PC-3 (cell line): ENCODE data around the gene LRRTM4. TPM values are rescaled to one million over a fixed set of nuclear protein-coding genes. Genes with fewer than 3 reads are reported as not detected.

Source experiments
- ATAC-seq: fragments of 200-7000 bp; cut with Tn5 transposase; 2 replicates; pipeline ENCODE4 v1.9.1; 2020; ENCODE audit warnings: mild to moderate bottlenecking, moderate library complexity
- BruUV-seq: library from RNA; stranded (reverse); fragments of 400-500 nt; replicated peaks from 2 replicates; lab custom pipeline; 2021; lab: Mats Ljungman, UMichigan
- CTCF ChIA-PET: fragments of 300-600 bp; sonication (Branson Sonifier 250); formaldehyde crosslinking; loops from one replicate; lab custom pipeline; 2022; ENCODE audit warnings: antibody characterized with exemption; lab: Charles Lee
- POLR2A ChIA-PET: fragments of 300-600 bp; sonication (Branson Sonifier 250); formaldehyde crosslinking; loops from one replicate; lab custom pipeline; 2022; ENCODE audit warnings: antibody characterized with exemption; ENCODE audit not compliant: unreplicated experiment; lab: Charles Lee
- DNase-seq: peaks from one replicate; pipeline ENCODE4 v3.0.0-alpha.2; 2015
- H2AFZ ChIP-seq: fragments of 300-600 bp; sonication (generic); 2 replicates; pipeline ENCODE4 v1.6.0; 2016; ENCODE audit warnings: antibody characterized with exemption, low read length
- H3F3A ChIP-seq: fragments of 300-600 bp; sonication (generic); one replicate; pipeline ENCODE4 v1.6.0; 2017; ENCODE audit warnings: antibody characterized with exemption, low read length, control low read depth, mild to moderate bottlenecking; ENCODE audit not compliant: unreplicated experiment
- H3K27ac ChIP-seq: fragments of 300-600 bp; sonication (generic); 2 replicates; pipeline ENCODE4 v1.5.1; 2016; ENCODE audit warnings: mild to moderate bottlenecking, low read length
- H3K27me3 ChIP-seq: fragments of 300-600 bp; sonication (generic); 2 replicates; pipeline ENCODE4 v1.6.1; 2016; ENCODE audit warnings: low read length, mixed read lengths
- H3K36me3 ChIP-seq: fragments of 300-600 bp; sonication (generic); 2 replicates; pipeline ENCODE4 v1.6.1; 2016; ENCODE audit warnings: low read depth, mixed run types, low read length, mixed read lengths
- H3K4me1 ChIP-seq: fragments of 300-600 bp; sonication (generic); 2 replicates; pipeline ENCODE4 v1.5.1; 2016; ENCODE audit warnings: low read length; ENCODE audit not compliant: insufficient read depth
- H3K4me2 ChIP-seq: fragments of 300-600 bp; sonication (generic); 2 replicates; pipeline ENCODE4 v1.6.0; 2016; ENCODE audit warnings: low read length
- H3K4me3 ChIP-seq: fragments of 300-600 bp; sonication (generic); 2 replicates; pipeline ENCODE4 v1.5.1; 2016; ENCODE audit warnings: mild to moderate bottlenecking, low read length, mixed read lengths
- H3K79me2 ChIP-seq: fragments of 300-600 bp; sonication (generic); 2 replicates; pipeline ENCODE4 v1.6.1; 2017; ENCODE audit warnings: low read length, mixed read lengths
- H3K9ac ChIP-seq: fragments of 300-600 bp; sonication (generic); 2 replicates; pipeline ENCODE4 v1.6.0; 2016; ENCODE audit warnings: mild to moderate bottlenecking, low read length
- H3K9me2 ChIP-seq: fragments of 300-600 bp; sonication (generic); replicated peaks from 2 replicates; pipeline ENCODE4 v1.6.1; 2016; ENCODE audit warnings: mixed run types, low read length, mixed read lengths
- H3K9me3 ChIP-seq: fragments of 300-600 bp; sonication (generic); 2 replicates; pipeline ENCODE4 v1.6.1; 2016; ENCODE audit warnings: low read length, mixed read lengths
- H4K20me1 ChIP-seq: fragments of 300-600 bp; sonication (generic); 2 replicates; pipeline ENCODE4 v1.6.1; 2016; ENCODE audit warnings: low read length, mixed read lengths
- EZH2 ChIP-seq: fragments of 300-600 bp; sonication (generic); IDR thresholded peaks from one replicate; pipeline ENCODE4 v1.6.1; 2017; ENCODE audit warnings: antibody characterized with exemption, mild to moderate bottlenecking, low read length; ENCODE audit not compliant: unreplicated experiment
- EZH2phosphoT487 ChIP-seq: fragments of 300-600 bp; sonication (generic); IDR thresholded peaks from 2 replicates; pipeline ENCODE4 v1.6.1; 2018; ENCODE audit warnings: mild to moderate bottlenecking, antibody characterized with exemption, low read length, borderline replicate concordance
- intact Hi-C: fragments of 100-400 bp; cut with micrococcal nuclease; formaldehyde crosslinking; loops from 2 replicates; pipeline ENCODE4 v1.9.0; 2023
- total RNA-seq: library from RNA; depleted of rRNA; stranded (reverse); fragments of >200 nt; gene quantifications from 2 replicates; pipeline ENCODE4 v1.2.3, GENCODE V29; 2014
- TF ChIP-seq, protein P1 (sequence below): fragments of 300-600 bp; sonication (generic); conservative IDR thresholded peaks from 2 replicates; pipeline ENCODE4 v1.5.1; 2017; ENCODE audit warnings: antibody characterized with exemption, low read depth, mild to moderate bottlenecking, low read length

LRRTM4 gene
- total RNA-seq, 1 experiment from 2014 or later: not detected

DNA sequence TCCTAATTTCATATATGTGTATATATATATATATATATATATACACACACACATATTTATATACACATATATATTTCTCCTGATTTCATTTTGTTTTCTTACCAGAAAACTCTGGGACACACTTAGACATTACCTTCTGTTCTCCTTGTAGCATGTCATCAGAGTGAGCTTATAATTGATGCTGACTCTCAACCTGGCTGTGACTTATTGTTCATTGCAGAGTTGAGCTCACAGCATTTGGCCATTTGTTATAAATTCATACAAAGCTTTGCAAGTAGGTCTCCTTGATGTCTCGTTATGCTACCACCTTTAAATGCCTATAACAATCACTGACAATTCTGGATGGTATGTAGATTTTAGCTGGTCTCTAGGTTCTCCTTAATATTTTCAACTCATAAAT is 314.8 kb downstream of the LRRTM4 start:
- Histone ChIP-seq H3K9me3 (0 out of 2 replicates have a peak, but pooled peaks cover 3% of the 10 kb centered on the region), H3F3A (no peaks in the 10 kb centered on the region), H3K4me1 (no peaks in the 10 kb centered on the region), H3K9me2 (no peaks in the 10 kb centered on the region), H3K9ac (no peak overlapping the region), H3K27ac (no peak overlapping the region), H3K4me3 (no peak overlapping the region), H2AFZ (no peak overlapping the region), H3K4me2 (no peak overlapping the region), H3K36me3 (no peaks in the 10 kb centered on the region; the same call in 1 of the 2 replicates), H4K20me1 (no peaks in the 10 kb centered on the region), H3K79me2 (no peaks in the 10 kb centered on the region), H3K27me3 (no peaks in the 10 kb centered on the region)
- BruUV-seq: no TSS peak
- ChIA-PET POLR2A (no interaction called here), CTCF (no interaction called here)
- ATAC-seq (no peak), DNase-seq (no peak)
- TF ChIP-seq, protein P1, sequence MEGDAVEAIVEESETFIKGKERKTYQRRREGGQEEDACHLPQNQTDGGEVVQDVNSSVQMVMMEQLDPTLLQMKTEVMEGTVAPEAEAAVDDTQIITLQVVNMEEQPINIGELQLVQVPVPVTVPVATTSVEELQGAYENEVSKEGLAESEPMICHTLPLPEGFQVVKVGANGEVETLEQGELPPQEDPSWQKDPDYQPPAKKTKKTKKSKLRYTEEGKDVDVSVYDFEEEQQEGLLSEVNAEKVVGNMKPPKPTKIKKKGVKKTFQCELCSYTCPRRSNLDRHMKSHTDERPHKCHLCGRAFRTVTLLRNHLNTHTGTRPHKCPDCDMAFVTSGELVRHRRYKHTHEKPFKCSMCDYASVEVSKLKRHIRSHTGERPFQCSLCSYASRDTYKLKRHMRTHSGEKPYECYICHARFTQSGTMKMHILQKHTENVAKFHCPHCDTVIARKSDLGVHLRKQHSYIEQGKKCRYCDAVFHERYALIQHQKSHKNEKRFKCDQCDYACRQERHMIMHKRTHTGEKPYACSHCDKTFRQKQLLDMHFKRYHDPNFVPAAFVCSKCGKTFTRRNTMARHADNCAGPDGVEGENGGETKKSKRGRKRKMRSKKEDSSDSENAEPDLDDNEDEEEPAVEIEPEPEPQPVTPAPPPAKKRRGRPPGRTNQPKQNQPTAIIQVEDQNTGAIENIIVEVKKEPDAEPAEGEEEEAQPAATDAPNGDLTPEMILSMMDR: no peak
- TF ChIP-seq EZH2phosphoT487 (no peak), EZH2 (no peak)
- intact Hi-C loops: no loop called here

DNA sequence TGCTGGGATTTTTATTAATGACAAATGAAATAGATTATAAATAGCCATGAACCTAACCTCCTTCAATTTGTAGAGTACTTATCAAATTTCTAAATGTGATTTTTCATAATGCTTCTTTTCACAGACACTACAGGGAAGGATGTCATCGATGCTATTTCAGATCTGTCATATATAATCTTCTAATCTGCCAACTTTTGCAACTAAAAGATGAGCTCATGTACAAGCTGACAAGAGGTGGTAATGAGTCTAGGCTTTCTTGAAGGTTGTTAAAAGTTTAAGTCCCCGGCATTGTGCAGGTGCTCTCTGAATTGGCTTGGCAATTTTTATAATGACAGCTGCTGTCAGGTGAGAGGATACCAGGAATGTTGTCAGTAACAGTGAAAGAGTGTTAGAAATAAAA is 320.4 kb downstream of the LRRTM4 start:
- POLR2A ChIA-PET: no interaction called here
- TF ChIP-seq EZH2: no peak
- TF ChIP-seq, protein P1: no peak
- no peak for TF ChIP-seq EZH2phosphoT487
- 0 out of 2 replicates have a peak, but pooled peaks cover 5% of the 10 kb centered on the region for H3K9me3 ChIP-seq
- H2AFZ ChIP-seq: no peak overlapping the region
- H3K4me2 ChIP-seq: no peak overlapping the region
- intact Hi-C loops: no loop called here
- no peak overlapping the region for H3K4me3 ChIP-seq
- CTCF ChIA-PET: no interaction called here
- H3K36me3 ChIP-seq: no peaks in the 10 kb centered on the region; the same call in 1 of the 2 replicates
- H3K27me3 ChIP-seq: no peaks in the 10 kb centered on the region
- no TSS peak for BruUV-seq
- no peak overlapping the region for H3K27ac ChIP-seq
- H3F3A ChIP-seq: no peaks in the 10 kb centered on the region
- H3K4me1 ChIP-seq: no peaks in the 10 kb centered on the region
- no peaks in the 10 kb centered on the region for H4K20me1 ChIP-seq
- ATAC-seq: no peak
- H3K9ac ChIP-seq: no peak overlapping the region
- no peak for DNase-seq
- no peaks in the 10 kb centered on the region for H3K9me2 ChIP-seq
- H3K79me2 ChIP-seq: no peaks in the 10 kb centered on the region

DNA sequence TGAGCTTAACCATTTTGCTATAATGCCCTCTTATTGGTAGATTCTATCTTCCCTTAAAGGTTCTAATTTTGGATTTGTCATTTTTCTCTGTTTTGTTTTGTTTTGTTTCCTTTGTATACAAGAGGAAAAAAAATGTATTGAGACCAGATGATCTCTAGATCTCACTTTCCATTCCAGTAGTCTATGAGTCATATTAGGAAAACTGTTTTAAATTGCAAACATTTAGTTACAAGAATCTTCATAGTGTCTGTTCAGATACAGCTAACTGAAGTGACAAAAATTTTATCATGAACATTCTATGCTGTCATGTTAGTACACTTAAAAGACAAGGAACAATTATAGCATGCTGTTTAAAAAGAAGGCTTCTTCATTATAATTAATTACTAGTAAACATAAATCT is 322.8 kb downstream of the LRRTM4 start:
- Histone ChIP-seq H2AFZ (no peak overlapping the region), H3K27me3 (no peaks in the 10 kb centered on the region), H3F3A (no peaks in the 10 kb centered on the region), H3K9ac (no peak overlapping the region), H3K9me2 (no peaks in the 10 kb centered on the region), H3K36me3 (no peaks in the 10 kb centered on the region; the same call in 1 of the 2 replicates), H4K20me1 (no peaks in the 10 kb centered on the region), H3K9me3 (0 out of 2 replicates have a peak, but pooled peaks cover 8% of the 10 kb centered on the region), H3K79me2 (no peaks in the 10 kb centered on the region), H3K4me3 (no peak overlapping the region), H3K27ac (no peak overlapping the region), H3K4me1 (no peaks in the 10 kb centered on the region), H3K4me2 (no peak overlapping the region)
- TF ChIP-seq EZH2: no peak
- TF ChIP-seq EZH2phosphoT487: no peak
- TF ChIP-seq, protein P1: no peak
- no peak for ATAC-seq
- CTCF ChIA-PET: no interaction called here
- intact Hi-C loops: no loop called here
- no TSS peak for BruUV-seq
- no peak for DNase-seq
- POLR2A ChIA-PET: no interaction called here
